Gastrocnemius medialis (tissue), 4 donors: ENCODE measurements around the gene TRMT61A.

Experiments
- CTCF ChIP-seq, 5 experiments: fragments of 450-650 bp in 3 of 5; fragments of 200-600 bp in 2 of 5; sonication (generic) in 2 of 5; IDR thresholded peaks in 4 of 5; conservative IDR thresholded peaks in 1 of 5; 1 replicate in 4 of 5; 2 replicates in 1 of 5; pipeline ENCODE4 v1.5.1; 2016 to 2019; ENCODE audit warnings: antibody characterized with exemption in 5 of 5, mild to moderate bottlenecking in 3 of 5, moderate library complexity in 3 of 5
- POLR2A ChIP-seq, 2 donors: fragments of 450-650 bp; IDR thresholded peaks; one replicate each; pipeline ENCODE4 v1.6.1; 2017; ENCODE audit warnings: antibody characterized with exemption in 2 of 2, mild to moderate bottlenecking in 2 of 2, moderate library complexity in 2 of 2

- TF ChIP-seq CTCF (IDR thresholded peaks at IDR 0.05 in 4 of 5, conservative IDR thresholded peaks at IDR 0.05 in 1 of 5) = no peak
- no peak for TF ChIP-seq POLR2A (IDR thresholded peaks at IDR 0.05)
These were observed 16.4 kb downstream of the TRMT61A start for GRCh38 chr14:103545219-103545914.
